Measurements from ENCODE around the gene VTI1A. TPM values are rescaled to one million over a fixed set of nuclear protein-coding genes. Genes with fewer than 3 reads are reported as not detected.

VTI1A gene
- total RNA-seq, 1 experiment from 2014 or later = 22.0 TPM

GRCh38 chr10:112454910-112455779, 8.1 kb downstream of the VTI1A start:
- Histone ChIP-seq H3K9me3 (ENCODE audit: control insufficient read depth, low read depth, low read length) (no peaks in the 10 kb centered on the region), H3K27me3 (ENCODE audit: insufficient read depth, low read length) (no peaks in the 10 kb centered on the region), H4K5ac (ENCODE audit: insufficient read length, low read depth, low read length) (no peak overlapping the region), H3K14ac (ENCODE audit: insufficient read depth, low read length) (no peak overlapping the region), H3T11ph (ENCODE audit: low read length) (no peak overlapping the region), H3K4me1 (ENCODE audit: insufficient read depth, low read length) (no peaks in the 10 kb centered on the region; the same call in 1 of the 2 replicates), H3K18ac (ENCODE audit: insufficient read length, low read depth, low read length) (no peak overlapping the region), H3K79me2 (ENCODE audit: insufficient read depth, low read length) (no peaks in the 10 kb centered on the region), H4K20me1 (ENCODE audit: control insufficient read depth, insufficient read depth, insufficient read length) (no peaks in the 10 kb centered on the region), H3K27ac (ENCODE audit: insufficient read length, low read depth, low read length) (no peak overlapping the region), H2AFZ (ENCODE audit: low read length) (no peak overlapping the region), H3K79me1 (ENCODE audit: insufficient read depth, low read depth, low read length, poor library complexity, severe bottlenecking) (no peaks in the 10 kb centered on the region), H3K23me2 (ENCODE audit: insufficient read length, low read depth, low read length, poor library complexity, severe bottlenecking) (no peaks in the 10 kb centered on the region), H2BK15ac (ENCODE audit: low read depth, low read length) (no peak overlapping the region), H3K56ac (ENCODE audit: insufficient read length, low read depth, low read length) (no peak overlapping the region), H3K4me2 (ENCODE audit: insufficient read depth, insufficient read length, low read length) (no peak overlapping the region), H3K9ac (ENCODE audit: extremely low read depth, insufficient read length, low read length) (no peak overlapping the region), H2BK5ac (ENCODE audit: insufficient read length, low read length) (no peak overlapping the region), H2AK5ac (ENCODE audit: insufficient read length, low read length) (no peak overlapping the region), H2BK120ac (ENCODE audit: low read depth, low read length, poor library complexity, severe bottlenecking) (no peak overlapping the region), H4K91ac (ENCODE audit: insufficient read length, low read depth, low read length) (no peak overlapping the region), H3K23ac (ENCODE audit: insufficient read length, low read depth, low read length) (no peak overlapping the region), H3K4ac (ENCODE audit: low read depth, low read length) (no peak overlapping the region), H2BK12ac (ENCODE audit: insufficient read length, low read depth, low read length) (no peak overlapping the region), H2BK20ac (ENCODE audit: low read depth, low read length, poor library complexity, severe bottlenecking) (no peak overlapping the region), H4K8ac (replicated peaks; ENCODE audit: insufficient read length, low read depth, low read length) (no peak overlapping the region)
- WGBS (ENCODE audit: extremely low coverage, insufficient read length, low lambda C conversion rate) = no CpG with 5 or more reads among the region's 3 CpGs
- Mint-ChIP-seq H3K4me3 (no peak overlapping the region), H3K4me1 (no peaks in the 10 kb centered on the region), H3K9me3 (peaks cover 8 to 13% of the 10 kb centered on the region in 2 experiments; a peak in 4 of 5 replicates), H3K27ac (no peak overlapping the region), H3K27me3 (ENCODE audit: low read depth) (no peaks in the 10 kb centered on the region), H3K36me3 (ENCODE audit: insufficient read depth in 1 of 3, low read depth in 3 of 3) (peaks cover 2 to 18% (median 7%) of the 10 kb centered on the region in 3 experiments)
- no peak for TF ChIP-seq CTCF (conservative IDR thresholded peaks at IDR 0.05)
- no peak for DNase-seq

All from H9 (cell line).